Peyer's patch (tissue), 4 donors: Measurements from ENCODE around the gene PROM1.

Experiments used
- POLR2A ChIP-seq, 2 donors: fragments of 450-650 bp; IDR thresholded peaks; one replicate each; pipeline ENCODE4 v1.5.1; 2017; ENCODE audit warnings: antibody characterized with exemption in 2 of 2, mild to moderate bottlenecking in 2 of 2, moderate library complexity in 2 of 2
- TF ChIP-seq, protein P1 (sequence below), 6 experiments: fragments of 450-650 bp in 4 of 6; fragments of 200-600 bp in 2 of 6; sonication (generic) in 1 of 6; IDR thresholded peaks; one replicate each; pipeline ENCODE4 v1.5.1; 2017 to 2019; ENCODE audit warnings: antibody characterized with exemption in 6 of 6, mild to moderate bottlenecking in 3 of 6, moderate library complexity in 1 of 6

DNA sequence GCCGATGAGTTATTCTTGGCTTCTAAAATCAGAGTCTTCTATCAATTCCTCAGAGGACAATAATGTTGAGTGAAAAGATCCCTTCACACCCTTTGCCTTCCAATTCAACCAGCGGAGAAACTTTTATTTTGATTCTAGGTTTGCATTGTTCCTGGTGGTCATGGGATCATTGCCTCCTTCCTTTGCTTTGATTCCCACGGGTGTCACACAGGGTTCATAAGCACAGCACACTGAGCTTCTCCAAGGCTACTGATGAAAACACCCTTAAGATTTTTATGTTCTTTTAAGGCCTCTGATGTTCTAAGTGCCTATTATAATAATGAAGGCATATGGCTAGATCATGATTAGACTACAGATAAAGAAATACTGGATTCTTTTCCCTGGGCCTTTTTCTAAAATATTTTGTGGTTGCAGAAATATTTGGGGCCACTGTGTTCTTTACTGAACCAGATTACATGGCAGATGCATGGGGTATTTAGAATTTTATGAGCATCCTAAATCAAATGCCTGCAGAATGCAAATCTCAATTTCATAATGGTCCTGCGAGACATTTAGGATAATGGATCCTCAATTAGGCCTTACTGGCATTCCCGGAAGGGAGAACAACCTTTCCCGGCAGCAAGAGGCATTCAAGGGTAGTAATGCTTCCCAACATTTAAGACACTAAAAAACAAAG lies 76.9 kb downstream of the PROM1 start:
- TF ChIP-seq, protein P1, sequence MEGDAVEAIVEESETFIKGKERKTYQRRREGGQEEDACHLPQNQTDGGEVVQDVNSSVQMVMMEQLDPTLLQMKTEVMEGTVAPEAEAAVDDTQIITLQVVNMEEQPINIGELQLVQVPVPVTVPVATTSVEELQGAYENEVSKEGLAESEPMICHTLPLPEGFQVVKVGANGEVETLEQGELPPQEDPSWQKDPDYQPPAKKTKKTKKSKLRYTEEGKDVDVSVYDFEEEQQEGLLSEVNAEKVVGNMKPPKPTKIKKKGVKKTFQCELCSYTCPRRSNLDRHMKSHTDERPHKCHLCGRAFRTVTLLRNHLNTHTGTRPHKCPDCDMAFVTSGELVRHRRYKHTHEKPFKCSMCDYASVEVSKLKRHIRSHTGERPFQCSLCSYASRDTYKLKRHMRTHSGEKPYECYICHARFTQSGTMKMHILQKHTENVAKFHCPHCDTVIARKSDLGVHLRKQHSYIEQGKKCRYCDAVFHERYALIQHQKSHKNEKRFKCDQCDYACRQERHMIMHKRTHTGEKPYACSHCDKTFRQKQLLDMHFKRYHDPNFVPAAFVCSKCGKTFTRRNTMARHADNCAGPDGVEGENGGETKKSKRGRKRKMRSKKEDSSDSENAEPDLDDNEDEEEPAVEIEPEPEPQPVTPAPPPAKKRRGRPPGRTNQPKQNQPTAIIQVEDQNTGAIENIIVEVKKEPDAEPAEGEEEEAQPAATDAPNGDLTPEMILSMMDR (IDR thresholded peaks at IDR 0.05): no peak
- TF ChIP-seq POLR2A (IDR thresholded peaks at IDR 0.05): no peak
